ENCODE data around the gene MCCC2.
A peak's percentile ranks its signal among the peaks of the same experiment; 100 is the strongest.
"Not testable (repeated sequence)": the region's sequence is repeated elsewhere in the genome, so short reads cannot be mapped to it uniquely, and the experiment has no call there.

The MCCC2 gene

GRCh38 chr5:71600783-71601182 is 13.6 kb downstream of the MCCC2 start:
- no peak for DNase-seq

GRCh38 chr5:71601222-71602026 is 14.3 kb downstream of the MCCC2 start:
- DNase-seq: peak; percentile 64

DNA sequence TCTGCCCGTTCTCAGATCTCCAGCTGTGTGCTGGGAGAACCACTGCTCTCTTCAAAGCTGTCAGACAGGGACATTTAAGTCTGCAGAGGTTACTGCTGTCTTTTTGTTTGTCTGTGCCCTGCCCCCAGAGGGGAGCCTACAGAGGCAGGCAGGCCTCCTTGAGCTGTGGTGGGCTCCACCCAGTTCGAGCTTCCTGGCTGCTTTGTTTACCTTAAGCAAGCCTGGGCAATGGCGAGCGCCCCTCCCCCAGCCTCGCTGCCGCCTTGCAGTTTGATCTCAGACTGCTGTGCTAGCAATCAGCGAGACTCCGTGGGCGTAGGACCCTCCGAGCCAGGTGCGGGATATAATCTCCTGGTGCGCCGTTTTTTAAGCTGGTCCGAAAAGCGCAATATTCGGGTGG is 22.8 kb downstream of the MCCC2 start:
- not testable (repeated sequence) for DNase-seq

DNA sequence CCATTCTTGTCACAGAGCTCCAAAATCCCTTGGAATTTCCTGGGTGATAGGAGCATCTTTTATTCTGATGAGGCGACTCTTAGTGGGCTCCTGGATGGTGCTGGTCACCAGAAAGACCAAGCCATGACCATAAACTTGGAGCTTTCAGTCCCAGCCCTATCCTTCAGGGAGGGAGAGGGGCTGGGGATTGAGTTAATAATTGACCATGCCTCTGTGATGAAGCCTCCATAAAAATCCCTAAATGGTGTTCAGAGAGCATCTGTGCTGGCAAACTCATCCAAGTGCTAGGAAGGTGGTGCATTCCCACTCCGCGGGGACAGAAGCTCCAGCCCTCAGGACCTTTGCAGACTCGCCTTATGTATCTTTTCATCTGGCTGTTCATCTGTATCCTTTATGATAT is 28.7 kb downstream of the MCCC2 start:
- no peak for DNase-seq

GRCh38 chr5:71620630-71621029 is 33.5 kb downstream of the MCCC2 start:
- no peak for DNase-seq

- DNase-seq: no peak
These were observed 34.1 kb downstream of the MCCC2 start for GRCh38 chr5:71621268-71621667.

DNA sequence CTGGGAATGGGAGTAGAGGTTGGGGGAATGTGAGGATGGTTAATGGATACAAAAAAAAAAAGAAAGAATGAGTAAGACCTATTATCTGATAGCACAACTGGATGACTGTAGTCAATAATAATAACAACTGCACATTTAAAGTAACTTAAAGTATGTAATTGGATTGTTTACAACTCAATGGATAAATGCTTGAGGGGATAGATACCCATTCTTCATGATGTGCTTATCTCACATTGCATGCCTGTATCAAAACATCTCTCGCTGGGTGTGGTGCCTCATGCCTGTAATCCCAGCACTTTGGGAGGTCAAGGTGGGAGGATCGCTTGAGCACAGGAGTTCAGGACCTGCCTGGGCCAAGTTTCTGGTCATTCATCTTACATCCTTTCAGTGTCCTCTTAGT is 34.6 kb downstream of the MCCC2 start:
- DNase-seq: no peak

DNA sequence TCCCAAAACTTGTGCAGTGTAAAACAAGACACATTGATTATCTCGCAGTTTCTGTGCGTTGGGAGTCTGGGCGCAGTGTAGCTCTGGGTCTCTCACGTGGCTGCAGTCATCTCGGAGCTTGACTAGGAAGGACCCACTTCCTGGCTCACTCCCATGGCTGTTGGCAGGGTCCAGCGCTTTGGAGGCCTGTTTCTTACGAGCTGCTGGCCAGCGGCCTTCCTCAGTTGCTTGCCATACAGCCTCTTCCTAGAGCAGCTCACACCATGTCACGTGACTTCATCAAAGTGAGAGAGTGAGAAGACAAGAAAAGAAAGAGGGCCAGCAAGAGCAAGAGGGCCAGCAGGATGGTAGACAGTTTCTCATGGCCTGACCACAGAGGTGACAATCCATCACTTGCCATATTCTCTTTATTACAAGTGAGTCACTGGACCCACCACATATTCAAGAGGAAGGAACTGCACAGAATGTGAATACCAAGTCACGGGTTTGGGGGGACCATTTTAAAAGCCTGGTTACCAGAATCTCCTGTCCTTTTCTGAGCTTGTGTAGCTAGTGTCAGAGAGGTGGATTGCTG is 36.2 kb downstream of the MCCC2 start:
- DNase-seq: no peak

- no peak for DNase-seq
These were observed 42.8 kb downstream of the MCCC2 start for GRCh38 chr5:71629950-71630349.

- DNase-seq: no peak
These were observed 43.9 kb downstream of the MCCC2 start for GRCh38 chr5:71631070-71631469.

- no peak for DNase-seq
These were observed 45.0 kb downstream of the MCCC2 start for GRCh38 chr5:71632168-71632567.

GRCh38 chr5:71633255-71634155 is 46.4 kb downstream of the MCCC2 start:
- no peak for DNase-seq

DNA sequence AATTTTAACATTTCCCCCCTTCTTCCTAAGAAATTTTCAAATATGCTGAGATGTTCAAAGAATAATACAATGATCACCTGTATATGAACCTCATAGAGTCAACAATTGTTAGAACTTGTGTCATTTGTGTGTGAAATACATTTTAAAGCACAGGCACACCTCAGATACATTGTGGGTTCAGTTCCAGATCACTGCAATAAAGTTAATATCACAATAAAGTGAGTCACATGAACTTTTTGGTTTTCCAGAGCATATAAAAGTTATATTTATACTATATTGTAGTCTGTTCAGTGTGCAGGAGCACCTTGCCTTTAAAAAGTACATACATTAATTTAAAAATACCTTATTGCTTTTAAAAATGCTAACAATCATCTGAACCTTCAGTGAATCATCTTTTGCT is 50.0 kb downstream of the MCCC2 start:
- no peak for DNase-seq

DNA sequence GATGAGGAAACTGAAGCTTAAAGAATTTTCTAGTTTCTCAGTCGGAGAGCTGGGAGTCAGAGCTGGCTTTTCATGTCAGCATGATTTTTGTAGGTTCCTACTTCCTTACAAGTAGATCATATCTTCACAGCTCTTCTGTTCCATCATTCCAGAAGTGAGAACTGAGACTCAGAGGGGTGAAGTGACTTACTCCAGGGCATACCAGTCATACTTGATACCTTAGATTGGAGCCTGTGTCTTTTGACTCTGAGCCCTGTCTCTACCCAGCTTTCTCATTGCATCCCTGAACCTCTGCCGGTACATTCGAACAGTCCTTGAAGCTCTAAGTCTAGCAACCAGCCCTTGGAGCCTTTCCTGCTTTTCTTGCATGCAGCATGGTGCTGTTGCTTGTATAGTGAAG is 53.3 kb downstream of the MCCC2 start:
- DNase-seq: no peak

- DNase-seq: no peak
These were observed 57.9 kb downstream of the MCCC2 start for GRCh38 chr5:71645030-71645429.

- not testable (repeated sequence) for DNase-seq
These were observed 63.8 kb downstream of the MCCC2 start for GRCh38 chr5:71650940-71651339.

GRCh38 chr5:71651579-71651978 is 64.4 kb downstream of the MCCC2 start:
- no peak for DNase-seq

- no peak for DNase-seq
These were observed 65.2 kb downstream of the MCCC2 start for GRCh38 chr5:71652349-71652748.

DNA sequence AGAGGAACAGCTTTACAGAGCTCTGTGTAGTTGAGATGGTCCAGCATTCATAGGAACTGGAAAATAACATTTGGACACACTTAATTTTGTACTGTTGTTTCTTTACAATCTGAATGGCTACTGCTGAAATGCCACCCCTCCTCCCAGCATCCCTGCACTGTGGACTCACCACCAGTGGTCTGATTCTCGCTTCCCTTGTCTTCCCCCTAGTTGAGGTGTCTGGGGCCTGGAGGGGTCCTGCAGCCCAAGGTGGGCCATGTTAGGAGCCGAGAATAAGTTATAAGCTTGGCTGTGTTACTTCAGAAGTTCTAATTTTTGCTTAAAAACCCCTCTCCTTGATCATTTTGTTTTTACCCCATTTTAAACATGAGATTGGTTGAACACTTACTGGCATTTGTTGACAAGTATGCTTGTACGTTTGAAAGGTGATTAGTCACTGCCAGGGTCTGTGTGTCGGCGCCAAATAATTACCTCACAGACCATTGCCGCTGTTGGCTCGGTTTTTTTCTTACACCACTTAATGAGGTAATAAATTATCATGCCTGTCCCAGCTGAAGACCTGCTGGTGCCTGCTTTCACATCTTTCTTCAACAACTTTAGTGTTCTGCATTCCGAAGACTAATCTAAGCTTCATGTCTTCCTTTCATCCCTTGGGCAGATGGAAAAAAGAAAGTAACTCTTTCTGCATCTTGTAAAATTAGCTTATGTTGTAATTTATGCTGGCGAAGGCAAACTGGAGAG is 65.8 kb downstream of the MCCC2 start:
- DNase-seq: no peak

- no peak for DNase-seq
These were observed 71.9 kb downstream of the MCCC2 start for GRCh38 chr5:71658916-71659662.

DNA sequence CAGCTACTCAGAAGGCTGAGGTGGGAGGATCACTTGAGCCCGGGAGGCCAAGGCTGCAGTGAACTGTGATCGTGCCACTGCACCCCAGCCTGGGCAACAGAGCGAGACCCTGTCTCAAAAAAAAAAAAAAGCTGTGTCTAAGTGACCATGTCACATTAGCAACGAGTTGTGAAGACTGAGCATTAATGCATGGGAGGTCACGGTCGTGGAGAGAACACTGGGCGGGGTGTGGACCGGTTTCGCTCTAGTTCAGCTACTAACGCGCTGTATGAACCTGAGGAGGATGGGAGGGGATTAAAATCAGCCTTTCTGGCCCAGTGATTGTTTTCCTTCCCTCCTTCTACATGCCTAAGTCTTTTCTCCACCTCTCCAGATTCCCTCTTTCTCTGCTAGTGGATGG is 75.2 kb downstream of the MCCC2 start:
- DNase-seq: no peak

All from central memory CD4-positive, alpha-beta T cell (primary cell).